B cell (primary cell): Measurements from ENCODE around the gene NOP9.

Experiments used
- EZH2 ChIP-seq: IDR thresholded peaks from 2 replicates; pipeline ENCODE4 v1.6.1; 2012; ENCODE audit warnings: borderline replicate concordance, low read depth, mild to moderate bottlenecking, moderate library complexity, low read length; ENCODE audit not compliant: insufficient read depth, poor library complexity, severe bottlenecking
- TF ChIP-seq, protein P1 (sequence below): fragments of 200-600 bp; IDR thresholded peaks from one replicate; pipeline ENCODE4 v1.8.0; 2022; ENCODE audit warnings: antibody characterized with exemption, mild to moderate bottlenecking

GRCh38 chr14:24255931-24256711, 43.5 kb upstream of the NOP9 start:
- TF ChIP-seq, protein P1, sequence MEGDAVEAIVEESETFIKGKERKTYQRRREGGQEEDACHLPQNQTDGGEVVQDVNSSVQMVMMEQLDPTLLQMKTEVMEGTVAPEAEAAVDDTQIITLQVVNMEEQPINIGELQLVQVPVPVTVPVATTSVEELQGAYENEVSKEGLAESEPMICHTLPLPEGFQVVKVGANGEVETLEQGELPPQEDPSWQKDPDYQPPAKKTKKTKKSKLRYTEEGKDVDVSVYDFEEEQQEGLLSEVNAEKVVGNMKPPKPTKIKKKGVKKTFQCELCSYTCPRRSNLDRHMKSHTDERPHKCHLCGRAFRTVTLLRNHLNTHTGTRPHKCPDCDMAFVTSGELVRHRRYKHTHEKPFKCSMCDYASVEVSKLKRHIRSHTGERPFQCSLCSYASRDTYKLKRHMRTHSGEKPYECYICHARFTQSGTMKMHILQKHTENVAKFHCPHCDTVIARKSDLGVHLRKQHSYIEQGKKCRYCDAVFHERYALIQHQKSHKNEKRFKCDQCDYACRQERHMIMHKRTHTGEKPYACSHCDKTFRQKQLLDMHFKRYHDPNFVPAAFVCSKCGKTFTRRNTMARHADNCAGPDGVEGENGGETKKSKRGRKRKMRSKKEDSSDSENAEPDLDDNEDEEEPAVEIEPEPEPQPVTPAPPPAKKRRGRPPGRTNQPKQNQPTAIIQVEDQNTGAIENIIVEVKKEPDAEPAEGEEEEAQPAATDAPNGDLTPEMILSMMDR: no peak
- TF ChIP-seq EZH2: no peak
